GM19023 (cell line): ENCODE data around the gene THADA.
"Not testable (repeated sequence)": the region's sequence is repeated elsewhere in the genome, so short reads cannot be mapped to it uniquely, and the experiment has no call there.

Experiments
- ATAC-seq: cut with Tn5 transposase; IDR thresholded peaks from one replicate; pipeline ENCODE4 v1.9.1; 2021; ENCODE audit warnings: mild to moderate bottlenecking, moderate library complexity; ENCODE audit not compliant: unreplicated experiment

Gene THADA

GRCh38 chr2:43417300-43417699, 178.5 kb downstream of the THADA start:
- ATAC-seq = no peak

- no peak for ATAC-seq
These were observed 180.2 kb downstream of the THADA start for GRCh38 chr2:43415592-43415991.

GRCh38 chr2:43414586-43415135, 181.2 kb downstream of the THADA start:
- ATAC-seq = no peak

DNA sequence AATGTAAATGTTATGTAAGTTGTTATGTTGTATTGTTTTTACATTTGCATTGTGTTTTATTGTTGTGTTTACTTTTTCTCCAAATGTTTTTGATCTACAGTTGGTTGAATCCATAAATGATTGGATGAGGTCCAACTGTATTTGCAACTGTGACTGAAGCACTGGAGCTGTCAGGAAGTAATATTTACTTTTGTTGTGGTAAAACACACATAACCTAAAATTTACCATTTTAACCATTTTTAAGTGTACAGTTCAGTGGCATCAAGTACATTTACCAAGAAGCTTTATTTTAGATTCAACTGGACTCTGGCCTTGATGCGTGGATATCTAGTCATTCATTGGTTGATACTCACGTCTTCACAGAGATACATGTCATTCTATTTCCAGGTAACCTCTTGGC, 181.8 kb downstream of the THADA start:
- no peak for ATAC-seq

DNA sequence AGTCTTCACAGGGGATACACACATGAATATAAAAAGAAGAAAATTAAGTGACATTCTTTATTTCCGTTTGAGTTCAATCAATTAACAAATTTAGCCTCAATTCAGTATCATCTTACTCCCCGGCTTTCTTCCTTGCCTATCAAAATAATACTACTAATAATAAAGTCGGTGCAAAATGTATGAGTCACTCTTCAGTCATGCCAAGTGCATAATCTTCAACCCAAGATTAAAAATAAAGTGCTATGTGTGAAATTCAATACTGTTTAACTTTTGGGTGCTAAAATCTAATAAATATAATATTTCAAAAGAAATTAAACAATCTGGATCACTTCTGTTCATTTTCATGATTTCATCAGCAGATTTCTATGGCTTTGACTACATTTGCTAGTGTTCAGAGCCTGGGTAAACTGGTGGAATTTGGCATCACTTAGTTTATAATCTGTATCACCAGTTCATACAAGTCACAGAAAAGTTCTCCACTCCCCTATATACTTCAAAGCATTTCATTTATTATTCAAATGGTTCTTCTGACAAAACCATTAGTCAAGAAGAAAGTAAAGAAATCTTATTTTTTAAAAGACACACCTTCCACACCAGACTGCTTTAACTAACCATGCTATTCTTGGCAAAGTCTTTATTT, 183.6 kb downstream of the THADA start:
- no peak for ATAC-seq

GRCh38 chr2:43410055-43410604, 185.7 kb downstream of the THADA start:
- no peak for ATAC-seq

- peak; percentile 67 for ATAC-seq
These were observed 187.3 kb downstream of the THADA start for GRCh38 chr2:43408407-43409160.

DNA sequence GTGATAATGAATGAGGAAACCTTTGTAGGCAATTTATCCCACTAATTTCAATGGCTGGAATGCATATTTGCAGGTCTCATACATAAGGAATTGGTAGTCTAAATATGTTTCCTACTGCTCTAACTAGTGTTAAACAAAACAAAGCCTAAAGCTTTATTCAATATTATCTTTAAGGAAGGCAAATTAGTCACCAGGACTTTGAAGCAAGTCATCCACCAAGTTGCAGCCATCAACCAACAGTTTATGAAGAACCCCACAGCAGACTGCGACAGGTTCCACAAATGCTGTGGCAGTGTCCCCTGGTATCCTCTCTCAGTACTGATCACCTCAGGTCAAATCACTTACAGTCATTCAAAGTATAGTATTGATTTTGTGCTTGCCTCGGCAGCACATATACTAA, 187.9 kb downstream of the THADA start:
- ATAC-seq = peak; percentile 52

- ATAC-seq = no peak
These were observed 189.1 kb downstream of the THADA start for GRCh38 chr2:43406651-43407279.

- ATAC-seq = no peak
These were observed 190.0 kb downstream of the THADA start for GRCh38 chr2:43405829-43406228.

- ATAC-seq = peak; percentile 59
These were observed 193.3 kb downstream of the THADA start for GRCh38 chr2:43402452-43402937.

DNA sequence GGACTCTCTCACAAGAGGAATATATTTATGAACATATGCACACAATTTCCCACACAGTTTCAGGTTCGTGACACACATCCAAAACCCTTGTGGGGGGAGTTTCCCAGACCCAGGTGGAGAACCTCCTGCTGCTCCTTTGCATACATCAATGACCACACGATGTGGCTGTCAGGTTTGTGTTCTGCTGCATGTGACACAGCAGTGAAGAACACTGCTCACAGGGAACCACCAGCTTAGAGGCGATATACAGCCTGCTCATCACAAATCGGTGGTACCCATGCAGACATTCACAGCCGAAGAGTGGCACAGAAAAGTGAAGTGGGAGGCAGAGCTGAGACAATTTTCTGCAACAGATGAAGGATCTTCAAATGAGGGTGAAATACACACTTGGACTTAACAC, 193.8 kb downstream of the THADA start:
- peak; percentile 95 for ATAC-seq

DNA sequence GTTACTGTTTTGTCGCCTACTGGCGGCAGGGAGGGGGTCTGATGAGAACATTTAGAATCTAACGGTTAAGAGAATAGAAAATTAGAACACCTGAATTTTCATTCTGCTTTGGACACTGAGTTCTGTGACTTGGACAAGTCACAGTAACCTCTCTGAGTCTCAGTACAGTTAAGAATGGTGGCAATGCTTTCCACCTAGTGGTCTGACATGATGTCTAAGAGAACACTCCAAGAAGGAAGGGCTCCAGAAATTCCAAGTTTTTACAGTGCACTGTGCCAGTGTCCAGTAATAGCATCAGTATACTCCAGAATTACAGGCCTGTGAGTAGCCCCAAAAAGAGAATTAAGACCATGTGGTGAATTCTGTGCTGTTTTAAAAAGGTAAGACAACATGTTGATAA, 195.3 kb downstream of the THADA start:
- no peak for ATAC-seq

DNA sequence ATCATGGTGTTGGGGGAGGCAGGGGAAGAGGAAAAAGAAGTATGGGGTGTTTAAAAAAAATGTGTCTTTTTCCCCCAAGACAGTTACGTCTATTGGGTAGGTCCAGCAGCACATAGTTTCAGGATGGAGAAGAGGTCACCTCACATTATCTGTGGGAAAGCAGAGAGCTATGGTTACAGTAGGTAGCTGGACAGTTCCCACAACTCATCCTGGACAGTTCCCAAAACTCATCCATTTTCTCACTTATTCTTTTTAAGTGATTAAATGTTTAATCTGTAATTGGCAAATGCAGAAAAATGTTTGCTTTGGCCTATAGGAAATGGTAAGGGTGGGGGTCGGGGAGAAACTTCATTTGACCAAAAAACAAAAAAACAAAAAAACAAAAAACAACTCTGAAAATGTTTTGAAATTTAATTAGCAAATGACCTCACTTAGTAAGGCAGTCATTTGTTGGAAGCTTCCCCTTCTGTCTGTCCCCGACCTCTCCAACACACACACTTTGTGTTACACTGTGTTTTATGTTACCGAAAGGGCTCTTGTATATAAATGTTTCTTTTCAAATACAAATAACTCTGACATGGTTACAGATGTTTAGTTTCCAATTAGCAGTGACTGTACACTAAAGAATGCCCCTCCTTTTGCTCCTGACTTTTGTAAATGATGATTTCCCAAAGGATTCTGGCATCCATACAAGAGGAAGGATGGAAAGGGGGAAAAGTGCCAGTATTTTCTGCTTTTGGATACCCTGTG, 196.1 kb downstream of the THADA start:
- ATAC-seq = no peak

- no peak for ATAC-seq
These were observed 196.7 kb downstream of the THADA start for GRCh38 chr2:43399098-43399497.

GRCh38 chr2:43397821-43398220, 198.0 kb downstream of the THADA start:
- ATAC-seq = no peak

DNA sequence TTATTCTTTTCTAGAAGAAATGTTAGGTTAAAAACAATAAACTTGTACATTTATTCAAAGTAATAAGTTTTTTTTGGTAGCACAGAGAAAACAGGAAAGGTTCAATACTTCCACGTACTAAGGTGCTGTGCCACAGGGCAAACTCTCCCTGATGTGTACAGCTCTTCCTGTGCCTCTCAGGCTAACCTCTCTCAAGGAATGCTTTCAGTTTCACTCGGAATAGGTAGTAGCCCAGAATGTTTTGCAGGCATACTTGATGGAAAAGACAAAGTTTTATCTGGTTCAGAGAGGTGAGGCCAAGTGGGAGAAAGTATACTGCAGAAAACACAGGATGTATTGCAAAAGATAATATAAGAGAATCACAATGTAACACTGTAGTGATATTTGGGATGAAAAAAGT, 198.4 kb downstream of the THADA start:
- ATAC-seq = no peak

GRCh38 chr2:43396344-43396743, 199.5 kb downstream of the THADA start:
- ATAC-seq = not testable (repeated sequence)

DNA sequence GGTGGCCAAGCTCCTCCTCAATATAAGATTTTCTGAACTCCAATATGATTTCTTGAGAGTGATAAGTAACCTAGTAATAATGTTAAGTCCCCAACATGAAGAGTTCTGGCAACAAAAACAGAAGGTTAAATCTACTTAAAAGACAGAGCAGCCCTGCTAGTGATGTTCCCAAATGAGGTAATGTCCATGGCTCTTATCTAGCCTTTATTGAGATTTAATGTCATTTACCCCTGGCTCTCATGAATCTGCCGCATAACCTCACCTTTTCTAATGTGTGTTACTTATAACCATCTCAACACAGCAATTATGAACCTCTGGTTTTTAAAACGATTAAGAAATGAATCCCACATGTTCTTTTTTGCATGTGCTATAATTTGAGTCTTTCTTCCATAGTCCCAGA, 201.9 kb downstream of the THADA start:
- no peak for ATAC-seq

DNA sequence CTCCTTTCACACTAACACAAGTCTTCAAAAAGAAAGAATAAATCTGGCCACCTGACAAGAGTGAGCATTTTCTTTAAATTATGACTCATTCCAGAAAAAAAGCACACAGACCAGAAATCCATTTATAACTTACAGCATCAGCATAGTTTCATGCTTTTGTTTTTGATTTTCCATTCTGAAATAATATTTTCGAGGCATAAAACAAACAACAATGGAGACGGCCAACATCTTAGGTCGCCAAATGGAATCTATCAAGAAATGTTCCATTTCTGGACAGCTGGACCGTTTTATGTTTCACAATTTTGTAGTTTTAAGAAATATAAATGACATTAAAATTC, 204.0 kb downstream of the THADA start:
- no peak for ATAC-seq
